Measurements from ENCODE around the gene MEX3B. TPM values are rescaled to one million over a fixed set of nuclear protein-coding genes. Genes with fewer than 3 reads are reported as not detected.

Gene MEX3B
- total RNA-seq, 4 donors from 2014 or later, result 1.2 to 4.4 (median 2.2) TPM

DNA sequence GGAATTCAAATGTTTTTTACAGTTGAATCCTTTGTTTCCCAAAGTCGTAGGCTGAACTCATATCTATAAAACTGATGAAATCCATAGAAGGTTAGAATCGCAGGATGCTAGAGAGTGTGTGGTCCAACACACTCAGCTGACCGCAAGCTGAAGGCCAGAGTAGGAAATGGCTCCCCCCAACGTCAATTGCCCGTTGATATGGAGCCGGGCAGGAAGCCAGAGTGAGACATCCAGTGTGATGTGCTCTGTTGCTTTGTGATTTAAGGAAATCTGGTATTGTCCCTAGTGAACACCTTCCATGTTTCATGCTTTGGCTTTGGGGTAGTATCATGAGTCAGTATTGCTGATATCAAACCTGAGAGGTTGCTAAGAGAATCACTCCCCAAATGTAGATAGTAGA, 5.8 kb upstream of the MEX3B start:
- Histone ChIP-seq H3K4me1 (peaks cover 0 to 12% (median 0%) of the 10 kb centered on the region in 3 donors), H3K36me3 (no peaks in the 10 kb centered on the region), H3K27me3 (peaks cover 36% of the 10 kb centered on the region), H3K9me3 (no peaks in the 10 kb centered on the region), H3K4me3 (no peak overlapping the region), H3K27ac (no peak overlapping the region)
- WGBS, 2 donors (ENCODE audit: low coverage in 1 of 2), result 43 to 62% methylated on average over 6 of the region's 6 CpGs
- TF ChIP-seq EP300 (IDR thresholded peaks at IDR 0.05), result no peak
- no peak for ATAC-seq

DNA sequence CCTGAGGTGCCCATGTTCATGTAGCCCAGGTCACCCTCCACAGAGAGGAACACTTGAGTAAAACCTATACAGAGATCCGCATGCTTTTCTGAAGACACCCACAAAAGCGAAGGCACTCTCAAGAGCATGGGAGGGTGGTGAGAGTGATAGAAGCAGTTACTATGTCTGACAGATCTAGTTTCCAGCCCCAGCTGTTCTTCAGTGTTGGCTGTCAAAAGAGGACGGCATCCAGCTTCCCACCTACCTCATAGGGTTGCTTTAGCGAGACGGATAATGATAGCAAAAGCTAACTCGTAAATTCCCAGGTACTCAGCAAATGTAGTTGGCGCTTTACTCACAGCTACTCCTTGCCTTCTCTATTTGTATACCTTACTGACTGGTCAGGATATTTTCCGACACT, 3.0 kb upstream of the MEX3B start:
- Histone ChIP-seq H3K27me3 (peaks cover 11% of the 10 kb centered on the region), H3K27ac (no peak overlapping the region), H3K4me1 (peaks cover 0 to 27% (median 0%) of the 10 kb centered on the region in 3 donors), H3K9me3 (no peaks in the 10 kb centered on the region), H3K36me3 (no peaks in the 10 kb centered on the region), H3K4me3 (no peak overlapping the region)
- ATAC-seq, result no peak
- no peak for TF ChIP-seq POLR2AphosphoS5 (IDR thresholded peaks at IDR 0.05)
- no peak for TF ChIP-seq EP300 (IDR thresholded peaks at IDR 0.05)
- no peak for TF ChIP-seq POLR2A (IDR thresholded peaks at IDR 0.05)
- TF ChIP-seq, protein P1, sequence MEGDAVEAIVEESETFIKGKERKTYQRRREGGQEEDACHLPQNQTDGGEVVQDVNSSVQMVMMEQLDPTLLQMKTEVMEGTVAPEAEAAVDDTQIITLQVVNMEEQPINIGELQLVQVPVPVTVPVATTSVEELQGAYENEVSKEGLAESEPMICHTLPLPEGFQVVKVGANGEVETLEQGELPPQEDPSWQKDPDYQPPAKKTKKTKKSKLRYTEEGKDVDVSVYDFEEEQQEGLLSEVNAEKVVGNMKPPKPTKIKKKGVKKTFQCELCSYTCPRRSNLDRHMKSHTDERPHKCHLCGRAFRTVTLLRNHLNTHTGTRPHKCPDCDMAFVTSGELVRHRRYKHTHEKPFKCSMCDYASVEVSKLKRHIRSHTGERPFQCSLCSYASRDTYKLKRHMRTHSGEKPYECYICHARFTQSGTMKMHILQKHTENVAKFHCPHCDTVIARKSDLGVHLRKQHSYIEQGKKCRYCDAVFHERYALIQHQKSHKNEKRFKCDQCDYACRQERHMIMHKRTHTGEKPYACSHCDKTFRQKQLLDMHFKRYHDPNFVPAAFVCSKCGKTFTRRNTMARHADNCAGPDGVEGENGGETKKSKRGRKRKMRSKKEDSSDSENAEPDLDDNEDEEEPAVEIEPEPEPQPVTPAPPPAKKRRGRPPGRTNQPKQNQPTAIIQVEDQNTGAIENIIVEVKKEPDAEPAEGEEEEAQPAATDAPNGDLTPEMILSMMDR (IDR thresholded peaks at IDR 0.05), result no peak
- WGBS, 2 donors (ENCODE audit: low coverage in 1 of 2), result 73 to 81% methylated on average over 8 of the region's 8 CpGs

DNA sequence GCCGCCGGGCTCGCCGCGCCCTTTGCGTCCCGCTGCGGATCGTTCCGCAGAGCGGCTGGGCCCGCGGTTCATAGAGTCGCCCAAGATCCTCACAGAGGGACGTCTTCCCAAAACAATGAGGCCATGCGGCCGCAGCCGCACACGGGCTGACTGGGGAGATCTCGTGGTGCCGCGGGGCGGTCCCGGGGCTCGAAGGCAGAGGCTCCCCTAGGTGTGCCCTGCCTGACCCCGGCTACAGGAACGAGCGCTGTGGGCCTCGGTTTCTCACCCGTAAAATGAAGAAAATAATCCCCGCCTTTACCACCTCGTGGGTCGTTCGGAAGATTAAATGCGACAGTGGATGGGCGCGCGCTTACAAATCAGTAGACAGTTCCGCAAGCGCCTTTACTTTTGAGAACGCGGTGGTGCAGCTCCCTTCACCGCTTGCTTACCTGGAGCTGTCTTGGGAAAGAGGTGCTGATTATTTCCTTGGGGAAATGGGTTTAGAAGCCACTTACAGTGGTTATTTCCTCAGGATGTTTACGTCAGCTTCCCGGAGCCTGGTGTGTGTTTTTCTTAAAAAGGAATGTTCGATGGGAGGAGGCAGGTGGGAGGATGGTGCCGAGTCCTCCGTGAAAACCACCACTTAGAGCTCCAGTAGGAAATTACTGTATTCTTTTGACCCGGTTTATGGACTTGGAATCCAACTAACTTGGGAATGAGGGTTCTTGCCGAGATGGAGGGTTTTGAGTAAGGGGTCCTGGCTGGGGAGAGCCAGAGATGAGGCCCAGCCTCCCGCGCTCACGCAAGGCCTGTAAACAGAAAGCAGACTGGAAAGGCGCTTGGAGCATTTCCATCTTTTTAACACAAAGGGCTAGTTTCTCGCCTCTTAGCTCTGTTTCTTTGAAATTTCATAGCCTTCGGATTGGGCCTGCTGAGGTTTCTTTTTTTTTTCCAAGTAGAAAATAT, 1.9 kb upstream of the MEX3B start:
- ATAC-seq, result no peak
- 33 to 36% methylated on average over 8 to 24 of the region's 56 CpGs for WGBS, 2 donors (ENCODE audit: low coverage in 1 of 2)
- peak overlapping the region in 3 of 4 donors; percentile 94 to 97 (median 94) for H3K27ac ChIP-seq
- H3K4me1 ChIP-seq, result peaks cover 0 to 37% (median 5%) of the 10 kb centered on the region in 3 donors
- no peaks in the 10 kb centered on the region for H3K9me3 ChIP-seq
- TF ChIP-seq, protein P1 (IDR thresholded peaks at IDR 0.05), result peak in 1 of 4 experiments; percentile 2
- TF ChIP-seq POLR2AphosphoS5 (IDR thresholded peaks at IDR 0.05), result no peak
- no peak for TF ChIP-seq EP300 (IDR thresholded peaks at IDR 0.05)
- no peak for TF ChIP-seq POLR2A (IDR thresholded peaks at IDR 0.05)
- peaks cover 0 to 9% of the 10 kb centered on the region in 2 donors for H3K36me3 ChIP-seq
- peaks cover 4% of the 10 kb centered on the region for H3K27me3 ChIP-seq
- peak overlapping the region; percentile 50 to 90 for H3K4me3 ChIP-seq

DNA sequence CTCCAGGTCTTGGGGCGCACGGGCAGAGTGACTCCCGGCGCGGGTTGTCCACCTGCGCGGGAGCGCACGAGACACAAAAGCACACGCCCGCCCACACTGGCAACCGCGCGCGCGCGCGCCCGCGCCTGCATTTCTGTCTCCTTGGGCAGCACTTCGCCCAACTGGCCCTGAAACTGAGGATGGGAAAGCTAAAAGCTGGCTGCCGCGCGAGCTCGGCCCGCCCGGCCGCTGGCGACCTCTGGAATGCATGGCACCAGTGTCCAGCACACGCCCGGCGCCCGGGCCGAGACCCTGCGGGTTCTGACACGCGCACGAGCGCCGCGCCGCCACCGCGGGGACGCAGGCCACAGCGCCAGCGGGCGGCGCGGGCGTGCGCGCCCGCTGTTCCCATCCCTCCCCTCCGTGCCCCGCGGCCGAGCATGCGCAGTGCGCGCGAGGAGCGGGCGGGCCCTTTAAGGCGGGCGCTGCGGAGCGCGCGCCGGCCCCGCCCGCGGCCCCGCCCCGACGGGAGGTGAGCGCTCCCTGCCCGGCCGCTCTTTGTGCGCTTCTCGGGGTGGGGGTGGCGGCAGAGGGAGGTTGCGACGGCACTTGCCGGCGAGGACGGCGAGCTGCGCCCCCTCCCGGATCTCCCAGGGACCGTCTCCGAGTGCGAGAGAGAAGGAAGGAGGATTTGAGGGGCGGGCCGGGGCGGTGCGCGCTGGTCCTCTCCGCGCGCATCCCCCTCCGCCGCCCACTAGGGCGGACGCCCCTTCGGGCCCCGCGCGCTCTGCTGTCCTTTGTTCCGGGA, 1.0 kb upstream of the MEX3B start:
- no peak for TF ChIP-seq POLR2AphosphoS5 (IDR thresholded peaks at IDR 0.05)
- TF ChIP-seq, protein P1 (IDR thresholded peaks at IDR 0.05), result peak in 3 of 4 experiments; percentile 75 to 83 (median 78)
- TF ChIP-seq POLR2A (IDR thresholded peaks at IDR 0.05), result peak; percentile 71 to 75
- TF ChIP-seq EP300 (IDR thresholded peaks at IDR 0.05), result no peak
- Histone ChIP-seq H3K4me3 (peak overlapping the region; percentile 50 to 90), H3K4me1 (peaks cover 0 to 37% (median 5%) of the 10 kb centered on the region in 3 donors), H3K27me3 (no peaks in the 10 kb centered on the region), H3K9me3 (no peaks in the 10 kb centered on the region), H3K27ac (peak overlapping the region; percentile 78 to 97 (median 94)), H3K36me3 (peaks cover 0 to 9% of the 10 kb centered on the region in 2 donors)
- ATAC-seq, result peak; percentile 88
- no CpG with 5 or more reads among the region's 111 CpGs for WGBS, 2 donors (ENCODE audit: low coverage in 1 of 2)

Data from gastroesophageal sphincter (tissue), 4 donors.